GM23338 (cell line): ENCODE results near the gene CDK14. TPM values are rescaled to one million over a fixed set of nuclear protein-coding genes. Genes with fewer than 3 reads are reported as not detected.
A peak's percentile ranks its signal among the peaks of the same experiment; 100 is the strongest.

Experiments
- ATAC-seq: fragments of 200-7000 bp; cut with Tn5 transposase; 3 replicates; pipeline ENCODE4 v1.9.1; 2020
- DNase-seq: peaks from one replicate; pipeline ENCODE4 v3.0.0-alpha.2; 2015; ENCODE audit warnings: low spot score
- H2AFZ ChIP-seq: fragments of 200-600 bp; sonication (generic); 2 replicates; pipeline ENCODE4 v1.8.0; 2016; ENCODE audit warnings: antibody characterized with exemption, mild to moderate bottlenecking, moderate library complexity
- H3F3A ChIP-seq: fragments of 200-600 bp; sonication (generic); replicated peaks from 2 replicates; pipeline ENCODE4 v1.8.0; 2017; ENCODE audit warnings: antibody characterized with exemption, mixed run types, low read depth
- H3K27ac ChIP-seq: fragments of 200-600 bp; sonication (generic); 2 replicates; pipeline ENCODE4 v1.6.1; 2016; ENCODE audit warnings: low read depth
- H3K27me3 ChIP-seq: fragments of 200-600 bp; sonication (generic); 2 replicates; pipeline ENCODE4 v1.8.0; 2016; ENCODE audit warnings: mild to moderate bottlenecking, mixed run types, moderate library complexity; ENCODE audit not compliant: insufficient read depth
- H3K36me3 ChIP-seq: fragments of 200-600 bp; sonication (generic); 2 replicates; pipeline ENCODE4 v1.8.0; 2016; ENCODE audit warnings: mild to moderate bottlenecking; ENCODE audit not compliant: insufficient read depth
- H3K4me1 ChIP-seq: fragments of 200-600 bp; sonication (generic); 2 replicates; pipeline ENCODE4 v1.8.0; 2016; ENCODE audit warnings: mild to moderate bottlenecking, moderate library complexity; ENCODE audit not compliant: insufficient read depth
- H3K4me2 ChIP-seq: fragments of 200-600 bp; sonication (generic); 2 replicates; pipeline ENCODE4 v1.7.1; 2017; ENCODE audit warnings: mixed run types
- H3K4me3 ChIP-seq: fragments of 200-600 bp; sonication (generic); 2 replicates; pipeline ENCODE4 v1.6.1; 2016; ENCODE audit warnings: mixed run types
- H3K79me2 ChIP-seq: fragments of 200-600 bp; sonication (generic); replicated peaks from 2 replicates; pipeline ENCODE4 v1.8.0; 2017; ENCODE audit warnings: mild to moderate bottlenecking; ENCODE audit not compliant: insufficient read depth
- H3K9me2 ChIP-seq: fragments of 200-600 bp; sonication (generic); 2 replicates; pipeline ENCODE4 v1.8.0; 2017; ENCODE audit not compliant: insufficient read depth
- H4K20me1 ChIP-seq: fragments of 200-600 bp; sonication (generic); replicated peaks from 2 replicates; pipeline ENCODE4 v1.8.0; 2017; ENCODE audit warnings: mild to moderate bottlenecking; ENCODE audit not compliant: insufficient read depth
- H3K27ac Mint-ChIP-seq: 2 replicates; pipeline ENCODE4 v1.8.0; 2020; ENCODE audit warnings: inconsistent platforms, mild to moderate bottlenecking, moderate library complexity, mixed read lengths
- H3K27me3 Mint-ChIP-seq: 3 replicates; pipeline ENCODE4 v1.8.0; 2022; ENCODE audit warnings: low read depth, mild to moderate bottlenecking, moderate library complexity, mixed read lengths, inconsistent platforms; ENCODE audit not compliant: insufficient read depth, poor library complexity
- H3K36me3 Mint-ChIP-seq: 3 replicates; pipeline ENCODE4 v1.8.0; 2021; ENCODE audit warnings: low read depth, mild to moderate bottlenecking, inconsistent platforms, moderate library complexity, mixed read lengths
- H3K4me1 Mint-ChIP-seq: 3 replicates; pipeline ENCODE4 v1.8.0; 2020; ENCODE audit warnings: mild to moderate bottlenecking, inconsistent platforms, mixed read lengths
- H3K4me3 Mint-ChIP-seq: 3 replicates; pipeline ENCODE4 v1.8.0; 2021; ENCODE audit warnings: moderate library complexity, mild to moderate bottlenecking, inconsistent platforms, mixed read lengths
- H3K9me3 Mint-ChIP-seq: 3 replicates; pipeline ENCODE4 v1.8.0; 2020; ENCODE audit warnings: moderate library complexity, mild to moderate bottlenecking, inconsistent platforms, mixed read lengths
- CREB1 ChIP-seq: fragments of 250-450 bp; sonication (Bioruptor Pico); IDR thresholded peaks from 2 replicates; pipeline ENCODE4 v1.5.0; 2020; ENCODE audit warnings: low read depth, mild to moderate bottlenecking, moderate library complexity
- CTCF ChIP-seq, 2 experiments: fragments of 200-600 bp in 1 of 2; sonication (generic) in 1 of 2; conservative IDR thresholded peaks; 2 replicates each; pipeline versions ENCODE4 v1.5.1 to v1.6.1; 2016 to 2017; ENCODE audit warnings: antibody characterized with exemption in 2 of 2, low read depth in 2 of 2, mild to moderate bottlenecking in 2 of 2, moderate library complexity in 1 of 2
- ETS1 ChIP-seq: IDR thresholded peaks from 2 replicates; pipeline ENCODE4 v1.6.1; 2016; ENCODE audit warnings: antibody characterized with exemption
- EZH2 ChIP-seq: fragments of 200-600 bp; sonication (generic); IDR thresholded peaks from one replicate; pipeline ENCODE4 v1.8.0; 2017; ENCODE audit warnings: antibody characterized with exemption, mild to moderate bottlenecking, low read depth; ENCODE audit not compliant: unreplicated experiment
- EZH2phosphoT487 ChIP-seq: fragments of 200-600 bp; sonication (generic); IDR thresholded peaks from one replicate; pipeline ENCODE4 v1.8.1; 2018; ENCODE audit warnings: antibody characterized with exemption; ENCODE audit not compliant: unreplicated experiment
- JUNB ChIP-seq: IDR thresholded peaks from one replicate; pipeline ENCODE4 v1.6.1; 2016; ENCODE audit warnings: antibody characterized with exemption; ENCODE audit not compliant: unreplicated experiment
- NANOG ChIP-seq: IDR thresholded peaks from 2 replicates; pipeline ENCODE4 v1.6.1; 2016; ENCODE audit warnings: antibody characterized with exemption, borderline replicate concordance
- POLR2AphosphoS5 ChIP-seq: IDR thresholded peaks from 2 replicates; pipeline ENCODE4 v1.6.1; 2016; ENCODE audit warnings: antibody characterized with exemption, low read depth
- REST ChIP-seq: IDR thresholded peaks from one replicate; pipeline ENCODE4 v1.6.1; 2018; ENCODE audit warnings: antibody characterized with exemption; ENCODE audit not compliant: unreplicated experiment
- STAT1 ChIP-seq: IDR thresholded peaks from one replicate; pipeline ENCODE4 v1.6.1; 2016; ENCODE audit warnings: antibody characterized with exemption; ENCODE audit not compliant: unreplicated experiment
- ZNF114 ChIP-seq: fragments of 250-450 bp; sonication (Bioruptor Pico); IDR thresholded peaks from 2 replicates; pipeline ENCODE4 v1.5.0; 2020; ENCODE audit warnings: mild to moderate bottlenecking, moderate library complexity
- ZNF331 ChIP-seq: fragments of 250-450 bp; sonication (Bioruptor Pico); IDR thresholded peaks from 2 replicates; pipeline ENCODE4 v1.5.0; 2020; ENCODE audit warnings: low read depth, mild to moderate bottlenecking, moderate library complexity
- ZNF462 ChIP-seq: fragments of 250-450 bp; sonication (Bioruptor Pico); IDR thresholded peaks from 2 replicates; pipeline ENCODE4 v1.5.0; 2020; ENCODE audit warnings: mild to moderate bottlenecking, moderate library complexity
- polyA plus RNA-seq: library from polyadenylated mRNA; unstranded; fragments of >200 nt; fragmentation: Nextera tagmentation; extraction: Ambion mirVana; gene quantifications from 2 replicates; pipeline ENCODE4 v1.2.1, GENCODE V29; 2016
- total RNA-seq: library from RNA; depleted of rRNA; stranded (reverse); fragments of >200 nt; shearing (Covaris generic); gene quantifications from 2 replicates; pipeline ENCODE4 v1.2.3, GENCODE V29; 2014

The CDK14 gene
- total and polyA plus RNA-seq, 2 experiments from 2014 or later: 11.2 to 24.0 TPM

GRCh38 chr7:90843472-90843871 lies 247.4 kb downstream of the CDK14 start:
- no peak overlapping the region for H3K4me2 ChIP-seq
- H3K4me3 Mint-ChIP-seq: no peak overlapping the region
- H3K27me3 ChIP-seq: no peaks in the 10 kb centered on the region
- H3K4me1 ChIP-seq: no peaks in the 10 kb centered on the region
- H4K20me1 ChIP-seq: no peaks in the 10 kb centered on the region
- H3F3A ChIP-seq: no peaks in the 10 kb centered on the region
- DNase-seq (no peak), ATAC-seq (no peak)
- no peak overlapping the region for H2AFZ ChIP-seq
- H3K9me2 ChIP-seq: peaks cover 4% of the 10 kb centered on the region; the same call in 1 of the 2 replicates
- H3K27ac Mint-ChIP-seq: 0 out of 2 replicates have a peak overlapping the region, but pooled peaks have one; percentile 46
- peaks cover 9% of the 10 kb centered on the region for H3K9me3 Mint-ChIP-seq
- H3K79me2 ChIP-seq: no peaks in the 10 kb centered on the region
- peaks cover 2% of the 10 kb centered on the region for H3K27me3 Mint-ChIP-seq
- TF ChIP-seq POLR2AphosphoS5: no peak
- TF ChIP-seq STAT1: no peak
- no peak for TF ChIP-seq ZNF462 (CRISPR knock-in tag)
- no peak for TF ChIP-seq JUNB
- no peak for TF ChIP-seq EZH2
- TF ChIP-seq EZH2phosphoT487: no peak
- no peak for TF ChIP-seq REST
- TF ChIP-seq CREB1 (CRISPR knock-in tag): no peak
- TF ChIP-seq ZNF331: no peak
- no peak for TF ChIP-seq NANOG
- no peak for TF ChIP-seq ZNF114 (CRISPR knock-in tag)
- TF ChIP-seq ETS1: no peak
- TF ChIP-seq CTCF (conservative IDR thresholded peaks at IDR 0.05; ENCODE audit: low read depth in 2 of 2): no peak
- H3K27ac ChIP-seq: no peak overlapping the region
- no peak overlapping the region for H3K4me3 ChIP-seq
- peaks cover 13% of the 10 kb centered on the region; the same call in 2 of the 3 replicates for H3K4me1 Mint-ChIP-seq
- H3K36me3 Mint-ChIP-seq: peaks cover 10% of the 10 kb centered on the region
- no peaks in the 10 kb centered on the region for H3K36me3 ChIP-seq
